HL-60 (cell line): ENCODE measurements around the gene COPRS.
"Not testable (repeated sequence)": the region's sequence is repeated elsewhere in the genome, so short reads cannot be mapped to it uniquely, and the experiment has no call there.

ENCODE experiments used
- DNase-seq, 2 experiments: peaks; one replicate each; pipeline ENCODE4 v3.0.0-alpha.2; 2010 to 2020; ENCODE audit warnings: low read depth in 1 of 2, low spot score in 1 of 2
- H3K27ac ChIP-seq: fragments of 250-450 bp; sonication (Bioruptor Pico); replicated peaks from 2 replicates; pipeline ENCODE4 v1.5.1; 2020; ENCODE audit warnings: mild to moderate bottlenecking, moderate library complexity
- H3K27me3 ChIP-seq: fragments of 250-450 bp; sonication (Bioruptor Pico); 2 replicates; pipeline ENCODE4 v1.5.1; 2021; ENCODE audit warnings: mild to moderate bottlenecking, moderate library complexity; ENCODE audit not compliant: insufficient read depth, poor library complexity, severe bottlenecking
- H3K4me3 ChIP-seq: replicated peaks from 2 replicates; pipeline ENCODE4 v1.5.1; 2011; ENCODE audit warnings: mild to moderate bottlenecking, control low read depth, low read length; ENCODE audit not compliant: insufficient read depth
- GABPA ChIP-seq: IDR thresholded peaks from 2 replicates; pipeline ENCODE4 v1.6.1; 2012; ENCODE audit warnings: low read depth
- POLR2AphosphoS5 ChIP-seq: IDR thresholded peaks from 2 replicates; pipeline ENCODE4 v1.6.1; 2012; ENCODE audit warnings: low read depth
- SPI1 ChIP-seq: IDR thresholded peaks from 2 replicates; pipeline ENCODE4 v1.6.1; 2012; ENCODE audit warnings: low read depth, mild to moderate bottlenecking, borderline replicate concordance
- TF ChIP-seq, protein P1 (sequence below): IDR thresholded peaks from one replicate; pipeline ENCODE4 v1.5.1; 2011; ENCODE audit warnings: low read length, control low read depth, inconsistent platforms; ENCODE audit not compliant: insufficient read depth
- TF ChIP-seq, protein P2 (sequence below): IDR thresholded peaks from 2 replicates; pipeline ENCODE4 v1.6.1; 2012; ENCODE audit warnings: low read depth; ENCODE audit not compliant: insufficient replicate concordance

The COPRS gene

DNA sequence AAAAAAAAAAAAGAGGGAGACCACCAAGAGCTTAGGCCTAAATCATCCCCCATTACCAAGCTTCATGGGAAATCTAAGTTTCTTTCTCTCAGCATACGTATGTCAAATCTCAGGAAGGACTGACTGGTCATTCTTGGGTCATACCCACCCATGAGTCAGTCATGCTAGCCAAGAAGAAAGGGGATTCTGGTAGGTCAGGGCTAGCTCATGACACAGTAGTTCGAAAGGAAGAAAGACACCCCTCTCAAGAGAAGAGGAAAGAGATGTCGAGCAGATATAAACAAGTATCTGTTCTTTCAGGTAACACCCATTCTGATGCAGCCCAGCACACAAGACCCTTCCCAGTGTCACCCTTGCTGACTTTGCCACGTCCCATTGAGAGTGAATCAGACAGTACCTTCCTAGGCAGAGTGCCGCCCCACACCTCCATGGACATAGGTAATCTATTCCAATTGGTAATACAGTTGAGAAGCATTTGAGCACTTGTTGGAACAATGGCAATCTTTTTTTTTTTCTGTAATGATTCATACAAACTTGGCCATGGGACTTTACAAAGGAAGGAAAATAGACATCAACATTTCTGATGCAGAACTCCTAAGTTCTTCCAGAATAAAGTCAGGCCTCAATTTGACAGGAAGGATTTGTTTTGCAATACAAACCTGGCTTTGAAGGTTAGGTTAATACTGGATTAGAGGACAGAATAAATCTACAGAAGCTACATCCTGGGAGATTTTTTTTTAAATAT, 38.2 kb downstream of the COPRS start:
- no peak for DNase-seq
- no peaks in the 10 kb centered on the region for H3K27me3 ChIP-seq

DNA sequence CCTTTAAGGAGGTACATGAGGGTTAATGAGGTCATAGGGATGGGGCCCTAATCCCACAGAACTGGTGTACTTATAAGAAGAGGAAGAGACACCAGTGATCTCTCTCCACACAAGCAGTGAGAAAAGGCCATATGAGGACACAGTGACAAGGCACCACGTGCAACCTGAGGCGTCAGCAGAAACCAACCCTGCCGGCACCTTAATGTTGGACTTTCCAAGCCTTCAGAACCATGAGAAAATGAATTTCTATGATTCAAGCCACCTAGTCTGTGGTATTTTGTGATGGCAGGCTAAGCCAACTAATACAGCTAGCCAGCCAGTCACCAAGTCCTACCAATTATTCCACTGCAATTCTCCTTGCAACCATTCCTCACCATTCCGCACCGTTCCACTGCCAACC, 39.5 kb downstream of the COPRS start:
- TF ChIP-seq, protein P1, sequence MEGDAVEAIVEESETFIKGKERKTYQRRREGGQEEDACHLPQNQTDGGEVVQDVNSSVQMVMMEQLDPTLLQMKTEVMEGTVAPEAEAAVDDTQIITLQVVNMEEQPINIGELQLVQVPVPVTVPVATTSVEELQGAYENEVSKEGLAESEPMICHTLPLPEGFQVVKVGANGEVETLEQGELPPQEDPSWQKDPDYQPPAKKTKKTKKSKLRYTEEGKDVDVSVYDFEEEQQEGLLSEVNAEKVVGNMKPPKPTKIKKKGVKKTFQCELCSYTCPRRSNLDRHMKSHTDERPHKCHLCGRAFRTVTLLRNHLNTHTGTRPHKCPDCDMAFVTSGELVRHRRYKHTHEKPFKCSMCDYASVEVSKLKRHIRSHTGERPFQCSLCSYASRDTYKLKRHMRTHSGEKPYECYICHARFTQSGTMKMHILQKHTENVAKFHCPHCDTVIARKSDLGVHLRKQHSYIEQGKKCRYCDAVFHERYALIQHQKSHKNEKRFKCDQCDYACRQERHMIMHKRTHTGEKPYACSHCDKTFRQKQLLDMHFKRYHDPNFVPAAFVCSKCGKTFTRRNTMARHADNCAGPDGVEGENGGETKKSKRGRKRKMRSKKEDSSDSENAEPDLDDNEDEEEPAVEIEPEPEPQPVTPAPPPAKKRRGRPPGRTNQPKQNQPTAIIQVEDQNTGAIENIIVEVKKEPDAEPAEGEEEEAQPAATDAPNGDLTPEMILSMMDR: no peak
- no peak for TF ChIP-seq SPI1
- TF ChIP-seq, protein P2, sequence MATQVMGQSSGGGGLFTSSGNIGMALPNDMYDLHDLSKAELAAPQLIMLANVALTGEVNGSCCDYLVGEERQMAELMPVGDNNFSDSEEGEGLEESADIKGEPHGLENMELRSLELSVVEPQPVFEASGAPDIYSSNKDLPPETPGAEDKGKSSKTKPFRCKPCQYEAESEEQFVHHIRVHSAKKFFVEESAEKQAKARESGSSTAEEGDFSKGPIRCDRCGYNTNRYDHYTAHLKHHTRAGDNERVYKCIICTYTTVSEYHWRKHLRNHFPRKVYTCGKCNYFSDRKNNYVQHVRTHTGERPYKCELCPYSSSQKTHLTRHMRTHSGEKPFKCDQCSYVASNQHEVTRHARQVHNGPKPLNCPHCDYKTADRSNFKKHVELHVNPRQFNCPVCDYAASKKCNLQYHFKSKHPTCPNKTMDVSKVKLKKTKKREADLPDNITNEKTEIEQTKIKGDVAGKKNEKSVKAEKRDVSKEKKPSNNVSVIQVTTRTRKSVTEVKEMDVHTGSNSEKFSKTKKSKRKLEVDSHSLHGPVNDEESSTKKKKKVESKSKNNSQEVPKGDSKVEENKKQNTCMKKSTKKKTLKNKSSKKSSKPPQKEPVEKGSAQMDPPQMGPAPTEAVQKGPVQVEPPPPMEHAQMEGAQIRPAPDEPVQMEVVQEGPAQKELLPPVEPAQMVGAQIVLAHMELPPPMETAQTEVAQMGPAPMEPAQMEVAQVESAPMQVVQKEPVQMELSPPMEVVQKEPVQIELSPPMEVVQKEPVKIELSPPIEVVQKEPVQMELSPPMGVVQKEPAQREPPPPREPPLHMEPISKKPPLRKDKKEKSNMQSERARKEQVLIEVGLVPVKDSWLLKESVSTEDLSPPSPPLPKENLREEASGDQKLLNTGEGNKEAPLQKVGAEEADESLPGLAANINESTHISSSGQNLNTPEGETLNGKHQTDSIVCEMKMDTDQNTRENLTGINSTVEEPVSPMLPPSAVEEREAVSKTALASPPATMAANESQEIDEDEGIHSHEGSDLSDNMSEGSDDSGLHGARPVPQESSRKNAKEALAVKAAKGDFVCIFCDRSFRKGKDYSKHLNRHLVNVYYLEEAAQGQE: no peak
- no peak for TF ChIP-seq POLR2AphosphoS5
- no peak for TF ChIP-seq GABPA
- no peak overlapping the region for H3K27ac ChIP-seq
- no peak overlapping the region for H3K4me3 ChIP-seq
- no peak for DNase-seq
- H3K27me3 ChIP-seq: no peaks in the 10 kb centered on the region

More for the DNA sequence above, 38.2 kb downstream of the COPRS start:
- H3K27ac ChIP-seq: no peak overlapping the region
- TF ChIP-seq SPI1: no peak
- TF ChIP-seq POLR2AphosphoS5: no peak
- TF ChIP-seq, protein P2: no peak
- TF ChIP-seq GABPA: no peak
- TF ChIP-seq, protein P1: no peak
- H3K4me3 ChIP-seq: no peak overlapping the region

DNA sequence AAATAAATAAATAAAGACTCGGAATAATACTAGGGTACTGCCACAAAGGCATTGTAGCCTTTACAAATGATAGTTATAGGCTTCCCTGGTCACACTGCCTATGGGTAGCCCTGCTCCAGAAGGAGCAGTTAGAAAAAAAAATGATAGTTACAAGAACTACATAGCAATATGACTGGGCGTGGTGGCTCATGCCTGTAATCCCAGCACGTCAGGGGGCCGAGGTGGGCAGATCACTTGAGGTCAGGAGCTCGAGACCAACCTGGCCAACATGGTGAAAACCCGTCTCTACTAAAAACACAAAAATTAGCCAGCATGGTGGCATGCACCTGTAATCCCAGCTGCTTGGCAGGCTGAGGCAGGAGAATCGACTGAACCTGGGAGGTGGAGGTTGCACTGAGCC, 40.2 kb downstream of the COPRS start:
- not testable (repeated sequence) for H3K27me3 ChIP-seq, H3K27ac ChIP-seq, DNase-seq, H3K4me3 ChIP-seq

DNA sequence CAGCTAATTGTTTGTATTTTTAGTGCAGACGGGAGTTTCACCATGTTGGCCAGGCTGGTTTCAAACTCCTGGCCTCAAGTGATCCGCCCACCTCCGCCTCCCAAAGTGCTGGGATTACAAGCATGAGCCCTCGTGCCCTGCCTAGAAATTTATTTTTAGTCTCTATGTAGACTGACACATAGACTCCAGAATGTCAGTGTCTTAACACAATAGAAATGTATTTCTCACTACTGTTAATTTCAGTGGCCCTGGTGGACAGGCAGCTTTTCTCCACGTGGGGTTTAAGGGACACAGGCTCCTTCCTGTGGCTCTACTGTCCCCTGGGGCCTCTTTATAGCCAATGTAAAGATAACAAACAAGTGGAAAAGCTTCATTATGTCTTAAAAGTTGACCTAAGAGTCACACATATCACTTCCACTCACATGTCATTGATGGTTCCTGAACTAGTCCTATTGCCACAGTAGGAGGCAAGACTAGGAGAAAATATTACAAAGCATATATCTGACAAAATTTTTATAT, 43.8 kb downstream of the COPRS start:
- no peak overlapping the region for H3K27ac ChIP-seq
- H3K4me3 ChIP-seq: no peak overlapping the region
- no peak for DNase-seq
- no peaks in the 10 kb centered on the region for H3K27me3 ChIP-seq
- TF ChIP-seq, protein P2: no peak
- TF ChIP-seq, protein P1: no peak
- TF ChIP-seq POLR2AphosphoS5 (no peak), GABPA (no peak), SPI1 (no peak)
